BLaER1 treated with 17β-estradiol and CSF1 and Interleukin-3, amounts not matched to agents 10 nM and 100 nM (cell line): ENCODE data around the gene HRH3.

Experiments
- H3K27ac ChIP-seq, 11 experiments: shearing (Covaris generic); formaldehyde crosslinking; 2 replicates each; pipeline ENCODE4 v1.8.1; 2022
- H3K27me3 ChIP-seq, 11 experiments: shearing (Covaris generic); formaldehyde crosslinking; 2 replicates each; pipeline ENCODE4 v1.8.1; 2022
- H3K36me3 ChIP-seq, 11 experiments: shearing (Covaris generic); formaldehyde crosslinking; 2 replicates each; pipeline ENCODE4 v1.8.1; 2022
- H3K4me1 ChIP-seq, 10 experiments: shearing (Covaris generic); formaldehyde crosslinking; 2 replicates each; pipeline ENCODE4 v1.8.1; 2022
- H3K4me2 ChIP-seq, 11 experiments: shearing (Covaris generic); formaldehyde crosslinking; 2 replicates each; pipeline ENCODE4 v1.8.1; 2022
- H3K4me3 ChIP-seq, 10 experiments: shearing (Covaris generic); formaldehyde crosslinking; 2 replicates each; pipeline ENCODE4 v1.8.1; 2022
- H3K9ac ChIP-seq, 11 experiments: shearing (Covaris generic); formaldehyde crosslinking; 2 replicates each; pipeline ENCODE4 v1.8.1; 2022
- H3K9me3 ChIP-seq, 11 experiments: shearing (Covaris generic); formaldehyde crosslinking; replicated peaks in 1 of 11; 2 replicates each; pipeline ENCODE4 v1.8.1; 2022
- H4K20me1 ChIP-seq, 11 experiments: shearing (Covaris generic); formaldehyde crosslinking; 2 replicates each; pipeline ENCODE4 v1.8.1; 2022
- Cebpa-rat ChIP-seq, 11 experiments: shearing (Covaris generic); IDR thresholded peaks; 2 replicates each; pipeline ENCODE4 v1.8.1; 2022

The HRH3 gene

GRCh38 chr20:62203378-62204030, 16.6 kb downstream of the HRH3 start:
- Histone ChIP-seq H3K4me3 (peak overlapping the region in 6 of 10 experiments; percentile 3 to 41 (median 30); a peak in 9 of 20 replicates), H3K27ac (peak overlapping the region in 8 of 11 experiments; percentile 44 to 83 (median 76); a peak in 16 of 22 replicates), H3K9me3 (no peaks in the 10 kb centered on the region), H3K4me2 (peak overlapping the region; percentile 82 to 100 (median 97)), H3K36me3 (peaks cover 16 to 27% (median 22%) of the 10 kb centered on the region in 11 experiments), H3K4me1 (peaks cover 37 to 83% (median 75%) of the 10 kb centered on the region in 10 experiments), H3K27me3 (no peaks in the 10 kb centered on the region), H3K9ac (peak overlapping the region in 9 of 11 experiments; percentile 38 to 74 (median 67); a peak in 17 of 22 replicates), H4K20me1 (peaks cover 7 to 80% (median 30%) of the 10 kb centered on the region in 11 experiments; a peak in 18 of 22 replicates)
- TF ChIP-seq Cebpa-rat (IDR thresholded peaks at IDR 0.05), result peak in 3 of 11 experiments; percentile 20 to 30 (median 23); a peak in 1 of 22 replicates

- peak overlapping the region; percentile 82 to 100 (median 97) for H3K4me2 ChIP-seq
- H3K4me1 ChIP-seq, result peaks cover 37 to 86% (median 76%) of the 10 kb centered on the region in 10 experiments
- H3K36me3 ChIP-seq, result peaks cover 22 to 34% (median 29%) of the 10 kb centered on the region in 11 experiments
- H3K27ac ChIP-seq, result peak overlapping the region in 8 of 11 experiments; percentile 44 to 83 (median 76); a peak in 16 of 22 replicates
- peak overlapping the region in 9 of 11 experiments; percentile 38 to 74 (median 67); a peak in 16 of 22 replicates for H3K9ac ChIP-seq
- H3K27me3 ChIP-seq, result no peaks in the 10 kb centered on the region
- H3K4me3 ChIP-seq, result peak overlapping the region in 6 of 10 experiments; percentile 3 to 41 (median 30); a peak in 10 of 20 replicates
- TF ChIP-seq Cebpa-rat (IDR thresholded peaks at IDR 0.05), result no peak
- H3K9me3 ChIP-seq, result no peaks in the 10 kb centered on the region
- peaks cover 7 to 81% (median 30%) of the 10 kb centered on the region in 11 experiments; a peak in 18 of 22 replicates for H4K20me1 ChIP-seq
Observed at GRCh38 chr20:62202676-62203377, 17.3 kb downstream of the HRH3 start.

DNA sequence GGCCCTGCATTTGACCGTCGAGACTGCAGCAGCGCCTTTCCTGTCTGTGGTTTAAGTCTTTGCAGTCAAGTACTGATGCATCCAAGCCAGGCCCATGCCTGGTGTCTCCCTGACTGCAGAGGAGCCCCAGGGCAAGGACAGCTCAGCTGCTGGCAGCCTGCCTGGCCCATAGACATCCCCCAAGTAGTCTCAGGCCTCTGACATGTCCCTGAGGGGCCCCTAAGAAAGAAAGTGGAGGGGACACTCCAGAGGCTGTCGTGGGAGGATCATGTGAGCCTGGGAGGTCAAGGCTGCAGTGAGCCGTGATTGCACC, 18.0 kb downstream of the HRH3 start:
- Histone ChIP-seq H3K4me1 (peaks cover 37 to 88% (median 74%) of the 10 kb centered on the region in 10 experiments), H3K9me3 (no peaks in the 10 kb centered on the region), H3K36me3 (peaks cover 28 to 41% (median 37%) of the 10 kb centered on the region in 11 experiments), H3K9ac (peak overlapping the region in 9 of 11 experiments; percentile 6 to 74 (median 67); a peak in 15 of 22 replicates), H3K4me3 (peak overlapping the region in 7 of 10 experiments; percentile 22 to 47 (median 45); a peak in 11 of 20 replicates), H3K27me3 (no peaks in the 10 kb centered on the region), H4K20me1 (peaks cover 7 to 75% (median 30%) of the 10 kb centered on the region in 11 experiments; a peak in 18 of 22 replicates), H3K27ac (peak overlapping the region in 9 of 11 experiments; percentile 10 to 83 (median 72); a peak in 17 of 22 replicates), H3K4me2 (peak overlapping the region; percentile 79 to 100 (median 97))
- no peak for TF ChIP-seq Cebpa-rat (IDR thresholded peaks at IDR 0.05)

GRCh38 chr20:62201173-62202082, 18.6 kb downstream of the HRH3 start:
- Histone ChIP-seq H3K36me3 (peaks cover 28 to 48% (median 40%) of the 10 kb centered on the region in 11 experiments), H3K27ac (peak overlapping the region in 9 of 11 experiments; percentile 10 to 83 (median 72); a peak in 17 of 22 replicates), H3K4me1 (peaks cover 37 to 94% (median 75%) of the 10 kb centered on the region in 10 experiments), H3K9ac (peak overlapping the region; percentile 9 to 74 (median 59); a peak in 19 of 22 replicates), H4K20me1 (peaks cover 7 to 74% (median 32%) of the 10 kb centered on the region in 11 experiments; a peak in 19 of 22 replicates), H3K4me2 (peak overlapping the region; percentile 79 to 100 (median 97)), H3K9me3 (no peaks in the 10 kb centered on the region), H3K27me3 (no peaks in the 10 kb centered on the region), H3K4me3 (peak overlapping the region in 7 of 10 experiments; percentile 22 to 47 (median 46); a peak in 12 of 20 replicates)
- peak in 4 of 11 experiments; percentile 7 to 81 (median 55); a peak in 6 of 22 replicates for TF ChIP-seq Cebpa-rat (IDR thresholded peaks at IDR 0.05)

GRCh38 chr20:62200491-62201172, 19.4 kb downstream of the HRH3 start:
- Histone ChIP-seq H3K4me3 (peak overlapping the region in 7 of 10 experiments; percentile 22 to 47 (median 46); a peak in 11 of 20 replicates), H3K9me3 (no peaks in the 10 kb centered on the region), H3K27ac (peak overlapping the region in 8 of 11 experiments; percentile 63 to 83 (median 76); a peak in 16 of 22 replicates), H3K4me1 (peaks cover 37 to 95% (median 77%) of the 10 kb centered on the region in 10 experiments), H3K36me3 (peaks cover 28 to 55% (median 40%) of the 10 kb centered on the region in 11 experiments), H4K20me1 (peaks cover 14 to 74% (median 33%) of the 10 kb centered on the region in 11 experiments; a peak in 19 of 22 replicates), H3K9ac (peak overlapping the region in 10 of 11 experiments; percentile 19 to 74 (median 63); a peak in 19 of 22 replicates), H3K27me3 (no peaks in the 10 kb centered on the region), H3K4me2 (peak overlapping the region; percentile 79 to 100 (median 97))
- TF ChIP-seq Cebpa-rat (IDR thresholded peaks at IDR 0.05), result no peak

- H3K27ac ChIP-seq, result peak overlapping the region in 1 of 11 experiments; percentile 40; a peak in 2 of 22 replicates
- peaks cover 50 to 95% (median 78%) of the 10 kb centered on the region in 10 experiments for H3K4me1 ChIP-seq
- H3K4me2 ChIP-seq, result peak overlapping the region in 2 of 11 experiments; percentile 54 to 81; a peak in 1 of 22 replicates
- no peak overlapping the region for H3K9ac ChIP-seq
- H3K27me3 ChIP-seq, result no peaks in the 10 kb centered on the region
- H3K36me3 ChIP-seq, result peaks cover 28 to 57% (median 40%) of the 10 kb centered on the region in 11 experiments
- peaks cover 22 to 73% (median 47%) of the 10 kb centered on the region in 11 experiments; a peak in 20 of 22 replicates for H4K20me1 ChIP-seq
- TF ChIP-seq Cebpa-rat (IDR thresholded peaks at IDR 0.05), result no peak
- H3K9me3 ChIP-seq, result no peaks in the 10 kb centered on the region
- H3K4me3 ChIP-seq, result no peak overlapping the region
Observed at GRCh38 chr20:62198931-62199330, 21.1 kb downstream of the HRH3 start.

DNA sequence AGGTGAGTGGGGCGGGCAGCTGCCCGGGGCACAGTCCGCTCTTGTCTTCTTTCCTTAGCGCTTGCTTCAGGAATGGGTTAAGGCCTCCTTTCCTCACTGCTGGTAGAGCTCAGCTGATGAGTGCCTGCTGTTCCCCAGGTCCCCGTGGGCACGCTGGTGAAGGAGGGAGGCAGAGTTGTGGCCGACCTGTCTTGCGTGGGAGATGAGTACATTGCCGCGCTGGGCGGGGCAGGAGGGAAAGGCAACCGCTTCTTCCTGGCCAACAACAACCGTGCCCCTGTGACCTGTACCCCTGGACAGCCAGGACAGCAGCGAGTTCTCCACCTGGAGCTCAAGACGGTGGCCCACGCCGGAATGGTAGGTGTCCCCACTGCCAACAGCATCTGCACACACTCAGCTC, 21.6 kb downstream of the HRH3 start:
- peak overlapping the region in 2 of 11 experiments; percentile 54 to 81; a peak in 1 of 22 replicates for H3K4me2 ChIP-seq
- no peak overlapping the region for H3K4me3 ChIP-seq
- H4K20me1 ChIP-seq, result peaks cover 25 to 73% (median 50%) of the 10 kb centered on the region in 11 experiments; a peak in 20 of 22 replicates
- H3K4me1 ChIP-seq, result peaks cover 48 to 95% (median 76%) of the 10 kb centered on the region in 10 experiments
- H3K27ac ChIP-seq, result peak overlapping the region in 2 of 11 experiments; percentile 26 to 40; a peak in 2 of 22 replicates
- peaks cover 32 to 59% (median 42%) of the 10 kb centered on the region in 11 experiments for H3K36me3 ChIP-seq
- no peak overlapping the region for H3K9ac ChIP-seq
- TF ChIP-seq Cebpa-rat (IDR thresholded peaks at IDR 0.05), result no peak
- H3K9me3 ChIP-seq, result no peaks in the 10 kb centered on the region
- no peaks in the 10 kb centered on the region for H3K27me3 ChIP-seq
